Pons (tissue), 1 donor: ENCODE data around the gene EFCAB8.
"Not testable (repeated sequence)": the region's sequence is repeated elsewhere in the genome, so short reads cannot be mapped to it uniquely, and the experiment has no call there.

Experiments
- DNase-seq: peaks from one replicate; pipeline ENCODE4 v3.0.0-alpha.2; 2016; ENCODE audit warnings: low spot score

EFCAB8 gene

GRCh38 chr20:32841174-32841573 is 17.5 kb upstream of the EFCAB8 start:
- DNase-seq: no peak

GRCh38 chr20:32841632-32842031 is 17.1 kb upstream of the EFCAB8 start:
- no peak for DNase-seq

- no peak for DNase-seq
Measured at GRCh38 chr20:32842688-32843524, 15.8 kb upstream of the EFCAB8 start.

GRCh38 chr20:32845786-32846185 is 12.9 kb upstream of the EFCAB8 start:
- DNase-seq: no peak

GRCh38 chr20:32846852-32847251 is 11.9 kb upstream of the EFCAB8 start:
- no peak for DNase-seq

GRCh38 chr20:32847964-32848363 is 10.8 kb upstream of the EFCAB8 start:
- no peak for DNase-seq

- DNase-seq: no peak
Measured at GRCh38 chr20:32848846-32849245, 9.9 kb upstream of the EFCAB8 start.

- DNase-seq: no peak
Measured at GRCh38 chr20:32849577-32849976, 9.1 kb upstream of the EFCAB8 start.

- DNase-seq: no peak
Measured at GRCh38 chr20:32855387-32855786, 3.3 kb upstream of the EFCAB8 start.

GRCh38 chr20:32858189-32858588 is 534 bp upstream of the EFCAB8 start:
- DNase-seq: no peak

DNA sequence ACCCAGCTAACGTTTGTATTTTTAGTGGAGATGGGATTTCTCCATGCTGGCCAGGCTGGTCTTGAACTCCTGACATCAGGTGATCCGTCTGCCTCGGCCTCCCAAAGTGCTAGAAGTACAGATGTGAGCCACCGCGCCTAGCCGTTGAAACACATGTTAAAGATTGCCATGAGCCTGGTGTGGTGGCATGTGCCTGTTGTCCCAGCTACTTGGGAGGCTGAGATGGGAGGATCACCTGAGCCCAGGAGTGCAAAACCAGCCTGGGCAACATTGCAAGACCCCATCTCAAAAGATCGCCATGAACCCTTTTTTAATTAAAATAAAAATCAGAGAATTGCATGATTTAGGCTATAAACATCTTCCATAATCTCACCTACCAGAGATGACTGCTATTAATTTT is 2.7 kb downstream of the EFCAB8 start:
- DNase-seq: no peak

GRCh38 chr20:32869562-32869961 is 10.8 kb downstream of the EFCAB8 start:
- no peak for DNase-seq

GRCh38 chr20:32870526-32870925 is 11.8 kb downstream of the EFCAB8 start:
- not testable (repeated sequence) for DNase-seq

- DNase-seq: no peak
Measured at GRCh38 chr20:32870985-32871384, 12.3 kb downstream of the EFCAB8 start.

- DNase-seq: peak; percentile 22
Measured at GRCh38 chr20:32871627-32872160, 13.0 kb downstream of the EFCAB8 start.

DNA sequence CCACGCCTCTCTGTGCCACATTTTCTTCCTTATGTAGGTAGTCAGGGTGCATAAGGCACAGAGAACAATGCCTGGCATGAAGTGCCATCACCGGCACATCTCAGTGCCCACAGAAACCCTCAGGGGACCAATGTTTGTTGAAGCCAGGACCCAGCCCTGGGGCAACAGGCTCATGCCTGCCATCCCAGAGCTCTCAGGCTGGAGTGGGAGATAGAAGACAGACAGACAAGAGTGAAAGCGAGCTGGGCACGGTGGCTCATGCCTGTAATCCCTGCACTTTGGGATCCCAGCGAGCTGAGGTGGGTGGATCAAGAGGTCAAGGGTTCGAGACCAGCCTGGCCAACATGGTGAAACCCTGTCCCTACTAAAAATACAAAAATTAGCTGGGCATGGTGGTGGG is 13.5 kb downstream of the EFCAB8 start:
- DNase-seq: no peak

DNA sequence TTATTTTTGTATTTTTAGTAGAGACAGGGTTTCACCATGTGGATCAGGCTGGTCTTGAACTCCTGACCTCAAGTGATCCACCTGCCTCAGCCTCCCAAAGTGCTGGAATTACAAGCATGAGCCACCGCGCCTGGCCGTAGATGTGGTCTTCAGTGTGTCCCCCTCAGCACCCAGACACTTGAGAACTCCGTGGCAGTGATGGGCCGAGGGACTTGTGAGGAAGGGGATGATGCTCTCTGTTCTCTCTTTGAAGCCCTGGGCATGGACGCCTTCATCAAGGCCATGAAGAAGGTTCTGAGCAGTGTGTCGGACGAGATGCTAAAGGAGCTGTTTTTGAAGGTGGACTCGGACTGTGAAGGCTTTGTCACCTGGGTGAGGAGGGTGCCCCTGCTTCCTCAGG is 16.9 kb downstream of the EFCAB8 start:
- DNase-seq: no peak

DNA sequence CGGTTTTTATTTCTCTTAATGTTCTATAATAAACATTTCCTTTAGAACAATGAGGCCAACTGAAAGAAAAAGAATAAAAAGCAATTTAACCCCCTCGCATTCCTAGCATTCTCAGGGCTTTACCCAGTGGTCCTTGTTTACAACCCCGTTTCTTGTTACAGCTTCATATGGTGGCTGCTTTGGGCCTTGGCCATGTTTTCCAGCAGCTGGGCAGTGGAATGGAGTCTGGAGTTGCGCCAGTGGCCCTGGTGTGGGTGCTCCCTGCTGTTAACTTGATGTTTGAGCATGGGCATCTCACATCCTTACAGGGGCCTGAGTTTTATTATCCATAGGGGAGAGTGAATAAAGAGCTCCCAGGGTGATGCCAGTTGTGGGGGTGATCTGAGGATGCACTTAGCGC is 18.8 kb downstream of the EFCAB8 start:
- DNase-seq: no peak

GRCh38 chr20:32878820-32879219 is 20.1 kb downstream of the EFCAB8 start:
- DNase-seq: no peak

DNA sequence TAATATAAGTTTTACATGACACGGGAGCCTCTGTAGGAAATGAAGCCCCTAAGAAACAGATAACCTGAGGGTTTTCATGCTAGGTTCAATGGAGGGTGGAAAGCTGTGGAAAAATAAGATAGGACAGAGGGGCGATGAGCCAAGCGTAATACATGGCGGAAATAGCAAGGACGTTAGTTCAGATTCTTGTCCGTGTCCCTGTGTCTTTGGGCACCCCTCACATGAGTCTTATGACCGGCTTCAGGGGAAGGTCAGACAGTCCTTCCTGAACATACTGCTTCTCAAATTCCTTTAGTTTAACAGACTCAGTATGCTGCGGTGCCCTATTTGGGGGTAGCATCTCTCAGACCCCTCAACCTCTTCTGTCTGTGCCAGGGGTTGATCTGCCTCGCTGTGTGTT is 20.8 kb downstream of the EFCAB8 start:
- no peak for DNase-seq

GRCh38 chr20:32880635-32881034 is 21.9 kb downstream of the EFCAB8 start:
- DNase-seq: no peak

DNA sequence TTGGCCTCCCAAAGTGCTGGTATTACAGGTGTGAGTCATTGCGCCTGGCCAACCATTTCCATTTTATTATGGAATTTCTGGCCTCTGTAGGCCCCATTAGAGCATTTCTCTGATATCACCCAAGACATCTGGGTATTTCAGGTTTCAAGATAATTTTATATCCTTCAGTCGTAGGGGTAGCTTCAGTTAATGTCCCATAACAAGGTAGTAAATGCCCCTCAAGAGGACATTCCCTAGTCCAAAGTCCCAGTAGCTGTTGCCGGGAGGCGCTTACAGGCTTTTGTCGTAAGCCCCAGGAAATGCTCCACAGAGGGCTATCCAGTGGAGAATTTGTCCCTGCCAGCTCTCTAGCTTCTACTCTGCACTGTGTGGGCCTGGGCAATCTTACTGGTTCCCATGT is 24.4 kb downstream of the EFCAB8 start:
- no peak for DNase-seq

DNA sequence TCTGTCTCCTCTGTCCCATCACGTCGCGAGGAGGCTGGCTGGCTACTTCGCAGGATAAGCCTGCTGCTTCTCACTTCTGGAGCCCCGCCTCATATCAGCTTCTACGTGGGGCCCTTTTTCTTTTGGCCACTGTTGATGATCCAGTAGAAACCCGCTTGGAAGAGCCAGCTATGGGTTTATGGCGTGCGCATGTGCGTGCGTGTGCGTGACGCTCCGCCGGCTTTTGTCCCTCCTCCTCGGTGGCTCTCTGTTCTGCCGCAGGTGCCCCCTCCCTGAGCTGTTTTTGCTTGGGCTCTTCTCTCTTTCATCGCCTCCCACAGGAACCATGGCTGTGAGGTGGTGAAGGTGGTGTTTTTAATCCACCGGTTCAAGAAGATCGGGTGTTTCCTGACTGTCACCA is 26.5 kb downstream of the EFCAB8 start:
- no peak for DNase-seq

GRCh38 chr20:32885952-32886351 is 27.2 kb downstream of the EFCAB8 start:
- DNase-seq: no peak
